Glomerular visceral epithelial cell (primary cell): ENCODE measurements around the gene ATP2C2.

ENCODE experiments used
- DNase-seq: peaks from one replicate; pipeline ENCODE4 v3.0.0-alpha.2; 2016; ENCODE audit errors: extremely low spot score

Gene ATP2C2

DNA sequence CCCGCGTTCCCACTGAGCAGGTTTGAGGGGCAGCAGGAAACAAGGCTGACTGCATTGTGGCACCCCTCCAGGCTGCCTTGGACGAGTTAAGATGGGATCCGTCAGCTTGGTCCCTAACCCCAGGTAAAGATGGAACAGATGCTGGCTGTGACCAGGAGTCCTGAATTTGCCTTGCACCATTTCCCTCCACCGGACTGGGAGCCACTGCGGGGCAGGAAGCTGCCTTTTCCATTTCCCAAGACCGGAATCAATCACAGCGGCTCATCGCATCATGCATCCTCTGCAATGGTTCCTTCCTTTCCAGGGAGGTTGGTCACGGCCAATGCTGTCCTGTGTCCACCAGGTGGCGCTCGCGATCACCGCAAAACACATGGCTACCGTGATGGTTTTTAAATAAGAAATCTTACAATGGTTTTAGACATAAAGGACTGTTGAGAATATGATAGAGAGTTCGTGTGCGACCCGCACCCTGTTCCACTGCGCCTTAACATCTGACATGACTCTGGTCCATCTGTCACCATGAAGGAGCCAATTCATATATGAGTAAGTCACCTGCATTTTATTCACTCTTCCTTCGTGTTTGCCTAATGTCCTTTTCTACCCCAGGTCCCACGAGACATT, 143.0 kb downstream of the ATP2C2 start:
- peak; percentile 84 for DNase-seq

GRCh38 chr16:84511831-84512230, 143.5 kb downstream of the ATP2C2 start:
- no peak for DNase-seq

DNA sequence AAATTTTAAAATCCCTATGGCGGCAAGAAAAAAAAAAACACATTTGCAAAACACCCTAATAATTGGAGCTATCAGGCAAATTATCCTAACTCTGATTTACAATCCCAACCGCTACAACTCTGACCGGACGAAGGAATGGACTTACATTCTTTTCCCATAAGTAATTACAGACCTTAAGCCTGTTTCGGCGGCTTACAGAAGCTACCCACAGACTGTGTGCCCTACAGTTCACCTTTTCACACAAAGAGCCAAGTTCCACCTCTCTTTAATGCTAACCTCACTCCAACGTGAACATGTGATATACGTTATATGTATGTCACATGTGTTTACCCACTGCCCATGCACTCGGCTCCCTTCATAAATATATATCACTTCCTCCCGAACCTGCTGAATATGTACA, 144.8 kb downstream of the ATP2C2 start:
- peak; percentile 68 for DNase-seq

DNA sequence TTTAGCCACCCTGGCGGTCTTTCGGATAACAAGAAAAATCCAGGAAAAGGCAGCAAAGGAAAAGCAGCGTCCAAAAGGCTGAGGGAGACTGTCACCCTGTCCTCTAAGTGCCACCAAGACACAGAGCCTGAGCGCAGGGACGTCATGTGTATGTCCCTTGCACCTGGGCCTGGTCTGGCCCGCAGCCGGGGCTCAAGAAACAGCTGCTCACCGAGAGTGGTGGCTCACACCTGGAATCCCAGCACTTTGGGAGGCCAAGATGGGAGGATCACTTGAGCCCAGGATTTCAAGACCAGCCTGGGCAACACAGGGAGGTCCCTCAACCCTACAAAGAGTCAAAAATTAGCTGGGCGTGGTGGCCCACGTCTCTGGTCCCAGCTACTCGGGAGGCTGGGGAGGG, 145.3 kb downstream of the ATP2C2 start:
- no peak for DNase-seq
